A549 (cell line): ENCODE data around the gene NCOA7. TPM values are rescaled to one million over a fixed set of nuclear protein-coding genes. Genes with fewer than 3 reads are reported as not detected.

Experiments
- ATAC-seq, 2 experiments: fragments of 200-7000 bp in 1 of 2; fragments of >200 bp in 1 of 2; cut with Nextera tagmentation in 1 of 2; cut with Tn5 transposase in 1 of 2; 3 replicates each; pipeline versions ENCODE4 v1.8.0 to v1.9.1; 2018 to 2020; ENCODE audit warnings: mild to moderate bottlenecking in 1 of 2, moderate library complexity in 1 of 2
- CTCF ChIA-PET: fragments of 300-600 bp; sonication (Branson Sonifier 250); formaldehyde crosslinking; extraction: SDS; loops from one replicate; lab custom pipeline; 2021; ENCODE audit warnings: antibody characterized with exemption, inconsistent platforms; lab: Yijun Ruan, JAX
- POLR2A ChIA-PET: fragments of 350-600 bp; formaldehyde crosslinking; extraction: SDS; loops from one replicate; lab custom pipeline; 2021; ENCODE audit warnings: antibody characterized with exemption, inconsistent platforms; lab: Yijun Ruan, JAX
- DNase-seq, 2 experiments: peaks; one replicate each; pipeline versions ENCODE4 v3.0.0 to v3.0.0-alpha.2; 2011 to 2016; ENCODE audit warnings: low read depth in 1 of 2, low spot score in 1 of 2
- FAIRE-seq: peaks from 2 replicates; lab custom pipeline; 2011; peaks lifted over from hg19 to GRCh38; lab: Jason Lieb, UNC
- H3K27ac ChIP-seq, 2 experiments: fragments of >200 bp; sonication (Bioruptor Twin); formaldehyde crosslinking; 3 replicates each; pipeline ENCODE4 v1.5.1; 2016 to 2017
- H3K4me1 ChIP-seq: fragments of >200 bp; sonication (Bioruptor Twin); formaldehyde crosslinking; 3 replicates; pipeline ENCODE4 v1.6.1; 2016
- H3K4me2 ChIP-seq: fragments of >200 bp; sonication (Bioruptor Twin); formaldehyde crosslinking; 3 replicates; pipeline ENCODE4 v1.6.1; 2016
- H3K4me3 ChIP-seq: fragments of >200 bp; sonication (Bioruptor Twin); formaldehyde crosslinking; 3 replicates; pipeline ENCODE4 v1.5.1; 2016
- H3K9me3 ChIP-seq: fragments of >200 bp; sonication (Bioruptor Twin); formaldehyde crosslinking; 3 replicates; pipeline ENCODE4 v1.6.1; 2016
- BHLHE40 ChIP-seq: IDR thresholded peaks from 2 replicates; pipeline ENCODE4 v1.6.1; 2012; ENCODE audit warnings: low read depth, low read length, inconsistent platforms
- CBX2 ChIP-seq: fragments of 200-600 bp; sonication (generic); IDR thresholded peaks from 2 replicates; pipeline ENCODE4 v1.6.1; 2016; ENCODE audit warnings: low read depth, mild to moderate bottlenecking, borderline replicate concordance
- CEBPB ChIP-seq, 2 experiments: fragments of >200 bp in 1 of 2; sonication (Bioruptor Twin) in 1 of 2; formaldehyde crosslinking in 1 of 2; IDR thresholded peaks; 2 replicates each; pipeline ENCODE4 v1.6.1; 2012 to 2016
- EHF ChIP-seq: fragments of 250-450 bp; sonication (Bioruptor Pico); IDR thresholded peaks from 2 replicates; pipeline ENCODE4 v1.5.0; 2020; ENCODE audit warnings: mild to moderate bottlenecking
- EP300 ChIP-seq, 2 experiments: fragments of >200 bp; sonication (Bioruptor Twin); formaldehyde crosslinking; IDR thresholded peaks; 2 replicates in 1 of 2; 3 replicates in 1 of 2; pipeline ENCODE4 v1.6.1; 2016 to 2017
- ESRRA ChIP-seq: fragments of 150-350 bp; IDR thresholded peaks from 2 replicates; pipeline ENCODE4 v1.6.1; 2014; ENCODE audit warnings: mild to moderate bottlenecking, low read length, borderline replicate concordance
- FOSB ChIP-seq: fragments of 250-450 bp; sonication (Bioruptor Pico); IDR thresholded peaks from 2 replicates; pipeline ENCODE4 v1.5.0; 2020; ENCODE audit warnings: mild to moderate bottlenecking, moderate library complexity
- FOXS1 ChIP-seq: fragments of 250-450 bp; sonication (Bioruptor Pico); IDR thresholded peaks from 2 replicates; pipeline ENCODE4 v1.5.0; 2020; ENCODE audit warnings: mild to moderate bottlenecking, moderate library complexity
- GATA3 ChIP-seq: IDR thresholded peaks from 2 replicates; pipeline ENCODE4 v1.6.1; 2012; ENCODE audit warnings: borderline replicate concordance
- JUN ChIP-seq, 2 experiments: fragments of >200 bp; sonication (Bioruptor Twin); formaldehyde crosslinking; IDR thresholded peaks; 2 replicates in 1 of 2; 3 replicates in 1 of 2; pipeline ENCODE4 v1.6.1; 2016 to 2017
- JUNB ChIP-seq: fragments of >200 bp; sonication (Bioruptor Twin); formaldehyde crosslinking; IDR thresholded peaks from 2 replicates; pipeline ENCODE4 v1.6.1; 2016
- KDM1A ChIP-seq: fragments of 200-600 bp; sonication (generic); IDR thresholded peaks from 2 replicates; pipeline ENCODE4 v1.6.1; 2016; ENCODE audit warnings: low read depth, mild to moderate bottlenecking
- MYC ChIP-seq: IDR thresholded peaks from 2 replicates; pipeline ENCODE4 v1.6.1; 2012; ENCODE audit warnings: mild to moderate bottlenecking, inconsistent platforms, low read length, improper control_type of control experiment, borderline replicate concordance
- NFE2L2 ChIP-seq: fragments of 150-350 bp; conservative IDR thresholded peaks from 2 replicates; pipeline ENCODE4 v1.6.1; 2014; ENCODE audit warnings: low read length
- POLR2AphosphoS2 ChIP-seq: conservative IDR thresholded peaks from 2 replicates; pipeline ENCODE4 v1.6.1; 2012; ENCODE audit warnings: low read length, improper control_type of control experiment, inconsistent platforms
- RARB ChIP-seq: fragments of 250-450 bp; sonication (Bioruptor Pico); IDR thresholded peaks from 2 replicates; pipeline ENCODE4 v1.8.0; 2021; ENCODE audit warnings: mild to moderate bottlenecking, moderate library complexity
- RFX5 ChIP-seq: fragments of 450-650 bp; IDR thresholded peaks from 2 replicates; pipeline ENCODE4 v1.7.1; 2014; ENCODE audit warnings: antibody characterized with exemption, mild to moderate bottlenecking, moderate library complexity
- RNF2 ChIP-seq: fragments of 200-600 bp; sonication (generic); IDR thresholded peaks from 2 replicates; pipeline ENCODE4 v1.6.1; 2016; ENCODE audit warnings: low read depth, mild to moderate bottlenecking, antibody characterized with exemption, moderate library complexity, borderline replicate concordance
- ZSCAN20 ChIP-seq: fragments of 250-450 bp; sonication (Bioruptor Pico); IDR thresholded peaks from 2 replicates; pipeline ENCODE4 v1.8.0; 2022; ENCODE audit warnings: mild to moderate bottlenecking, moderate library complexity
- WGBS: methylation state at CpG from one replicate; pipeline ENCODE4 v1.1.6; 2017; ENCODE audit errors: missing lambda C conversion rate; 5-methylcytosine and 5-hydroxymethylcytosine counted together
- polyA plus RNA-seq, 4 experiments: library from polyadenylated mRNA; depleted of rRNA in 3 of 4; stranded (reverse); fragments of >200 nt; fragmentation: RNase III in 1 of 4; extraction: RNeasy Plus Mini Kit Qiagen cat#74134 plus additional on column Dnase treatment in 1 of 4; gene quantifications; 2 replicates in 3 of 4; 3 replicates in 1 of 4; pipeline ENCODE4 v1.2.3, GENCODE V29; 2011 to 2017
- TF ChIP-seq, protein P1 (sequence below): fragments of 200-600 bp; sonication (generic); IDR thresholded peaks from 2 replicates; pipeline ENCODE4 v1.6.1; 2016; ENCODE audit warnings: antibody characterized with exemption, mild to moderate bottlenecking, moderate library complexity
- TF ChIP-seq, protein P2 (sequence below): fragments of >200 bp; sonication (Bioruptor Twin); formaldehyde crosslinking; IDR thresholded peaks from 3 replicates; pipeline ENCODE4 v1.6.1; 2016
- TF ChIP-seq, protein P3 (sequence below): fragments of >200 bp; sonication (Bioruptor Twin); formaldehyde crosslinking; IDR thresholded peaks from 2 replicates; pipeline ENCODE4 v1.6.1; 2016
- TF ChIP-seq, protein P4 (sequence below): fragments of 250-450 bp; sonication (Bioruptor Pico); IDR thresholded peaks from 2 replicates; pipeline ENCODE4 v1.5.0; 2020; ENCODE audit warnings: low read depth, mild to moderate bottlenecking, moderate library complexity
- TF ChIP-seq, protein P5 (sequence below): fragments of 150-350 bp; IDR thresholded peaks from 2 replicates; pipeline ENCODE4 v1.6.1; 2014; ENCODE audit warnings: low read depth, mild to moderate bottlenecking, low read length
- TF ChIP-seq, protein P6 (sequence below): IDR thresholded peaks from 2 replicates; pipeline ENCODE4 v1.6.1; 2012; ENCODE audit warnings: low read depth, borderline replicate concordance
- TF ChIP-seq, protein P7 (sequence below): fragments of 250-450 bp; sonication (Bioruptor Pico); IDR thresholded peaks from 2 replicates; pipeline ENCODE4 v1.5.0; 2021; ENCODE audit warnings: mild to moderate bottlenecking, moderate library complexity, borderline replicate concordance

Gene NCOA7
- polyA plus RNA-seq, 2 of the 4 experiments (the other 2 are of a cell fraction), result 66.4 to 195 TPM

DNA sequence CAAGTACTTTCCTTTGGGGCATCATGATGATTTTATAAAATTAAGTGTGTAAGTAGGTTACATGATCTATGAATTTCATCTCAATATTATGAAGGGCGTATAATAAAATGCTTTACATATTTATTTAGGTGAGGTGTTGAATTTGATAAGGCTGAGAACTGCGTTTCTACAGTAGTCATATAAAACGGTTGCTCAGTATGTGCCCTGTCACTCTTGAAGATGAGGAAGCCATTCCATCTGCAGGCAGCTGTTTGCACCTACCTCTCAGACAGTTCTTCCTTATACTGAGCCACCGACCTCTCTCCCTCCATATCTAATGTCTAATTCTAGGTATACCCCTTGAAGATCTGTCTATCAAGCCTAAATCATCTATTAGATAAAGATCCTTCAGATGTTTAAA, 16.1 kb downstream of the NCOA7 start:
- ChIA-PET POLR2A (no interaction called here), CTCF (interaction anchor here (1.2 to 1.4 kb wide), 2 partner anchors 16 to 146 kb away, joined by 3 to 6 read pairs; partner anchors contain the start of gene NCOA7)
- FAIRE-seq, result no peak

DNA sequence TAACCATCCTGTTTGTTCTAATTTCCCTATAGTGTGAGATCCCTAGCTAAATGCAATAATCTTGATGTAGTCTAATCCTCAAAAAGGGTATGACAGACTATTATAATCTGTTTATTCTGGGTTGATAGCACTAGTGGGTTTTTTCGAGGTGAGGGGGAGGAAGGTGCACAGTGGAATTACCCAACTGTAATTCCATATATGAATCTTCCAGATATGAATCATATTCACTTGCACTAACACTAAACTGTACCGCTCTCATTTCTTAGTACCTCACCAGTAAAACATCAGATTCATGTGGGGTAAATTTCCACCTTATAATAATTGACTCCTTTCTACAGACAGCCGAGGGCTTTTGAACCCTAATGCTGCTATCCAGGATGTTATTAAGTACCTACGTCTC, 16.5 kb downstream of the NCOA7 start:
- H3K4me3 ChIP-seq, result no peak overlapping the region
- no peak for FAIRE-seq
- no peak overlapping the region for H3K4me2 ChIP-seq
- WGBS, result 93% methylated on average over 4 of the region's 4 CpGs
- ATAC-seq, result no peak
- no peak for TF ChIP-seq FOSB
- no peak for TF ChIP-seq ESRRA
- no peak for TF ChIP-seq GATA3
- no peak for TF ChIP-seq RFX5
- TF ChIP-seq POLR2AphosphoS2, result no peak
- TF ChIP-seq JUN (IDR thresholded peaks at IDR 0.05), result no peak
- TF ChIP-seq BHLHE40, result no peak
- TF ChIP-seq MYC, result no peak
- TF ChIP-seq, protein P1, sequence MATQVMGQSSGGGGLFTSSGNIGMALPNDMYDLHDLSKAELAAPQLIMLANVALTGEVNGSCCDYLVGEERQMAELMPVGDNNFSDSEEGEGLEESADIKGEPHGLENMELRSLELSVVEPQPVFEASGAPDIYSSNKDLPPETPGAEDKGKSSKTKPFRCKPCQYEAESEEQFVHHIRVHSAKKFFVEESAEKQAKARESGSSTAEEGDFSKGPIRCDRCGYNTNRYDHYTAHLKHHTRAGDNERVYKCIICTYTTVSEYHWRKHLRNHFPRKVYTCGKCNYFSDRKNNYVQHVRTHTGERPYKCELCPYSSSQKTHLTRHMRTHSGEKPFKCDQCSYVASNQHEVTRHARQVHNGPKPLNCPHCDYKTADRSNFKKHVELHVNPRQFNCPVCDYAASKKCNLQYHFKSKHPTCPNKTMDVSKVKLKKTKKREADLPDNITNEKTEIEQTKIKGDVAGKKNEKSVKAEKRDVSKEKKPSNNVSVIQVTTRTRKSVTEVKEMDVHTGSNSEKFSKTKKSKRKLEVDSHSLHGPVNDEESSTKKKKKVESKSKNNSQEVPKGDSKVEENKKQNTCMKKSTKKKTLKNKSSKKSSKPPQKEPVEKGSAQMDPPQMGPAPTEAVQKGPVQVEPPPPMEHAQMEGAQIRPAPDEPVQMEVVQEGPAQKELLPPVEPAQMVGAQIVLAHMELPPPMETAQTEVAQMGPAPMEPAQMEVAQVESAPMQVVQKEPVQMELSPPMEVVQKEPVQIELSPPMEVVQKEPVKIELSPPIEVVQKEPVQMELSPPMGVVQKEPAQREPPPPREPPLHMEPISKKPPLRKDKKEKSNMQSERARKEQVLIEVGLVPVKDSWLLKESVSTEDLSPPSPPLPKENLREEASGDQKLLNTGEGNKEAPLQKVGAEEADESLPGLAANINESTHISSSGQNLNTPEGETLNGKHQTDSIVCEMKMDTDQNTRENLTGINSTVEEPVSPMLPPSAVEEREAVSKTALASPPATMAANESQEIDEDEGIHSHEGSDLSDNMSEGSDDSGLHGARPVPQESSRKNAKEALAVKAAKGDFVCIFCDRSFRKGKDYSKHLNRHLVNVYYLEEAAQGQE, result no peak
- TF ChIP-seq RARB, result no peak
- no peak for TF ChIP-seq NFE2L2
- TF ChIP-seq EHF (CRISPR knock-in tag), result no peak
- TF ChIP-seq, all 56 proteins: peak for 0
- H3K4me1 ChIP-seq, result peaks cover 30% of the 10 kb centered on the region
- H3K9me3 ChIP-seq, result no peaks in the 10 kb centered on the region
- ChIA-PET POLR2A (no interaction called here), CTCF (interaction anchor here (1.2 to 1.4 kb wide), 2 partner anchors 17 to 145 kb away, joined by 3 to 6 read pairs; partner anchors contain the start of gene NCOA7)
- H3K27ac ChIP-seq, result no peak overlapping the region
- DNase-seq, result no peak

More for the DNA sequence above, 16.1 kb downstream of the NCOA7 start:
- H3K27ac ChIP-seq, result no peak overlapping the region
- WGBS, result 87% methylated on average over 4 of the region's 4 CpGs
- peaks cover 25% of the 10 kb centered on the region for H3K4me1 ChIP-seq
- TF ChIP-seq JUN (IDR thresholded peaks at IDR 0.05) (no peak), KDM1A (no peak), GATA3 (no peak), CEBPB (IDR thresholded peaks at IDR 0.05) (no peak), CBX2 (no peak), MYC (no peak), FOXS1 (CRISPR knock-in tag) (no peak), EP300 (IDR thresholded peaks at IDR 0.05) (no peak), ZSCAN20 (CRISPR knock-in tag) (no peak), JUNB (no peak), RNF2 (no peak)
- TF ChIP-seq, protein P2, sequence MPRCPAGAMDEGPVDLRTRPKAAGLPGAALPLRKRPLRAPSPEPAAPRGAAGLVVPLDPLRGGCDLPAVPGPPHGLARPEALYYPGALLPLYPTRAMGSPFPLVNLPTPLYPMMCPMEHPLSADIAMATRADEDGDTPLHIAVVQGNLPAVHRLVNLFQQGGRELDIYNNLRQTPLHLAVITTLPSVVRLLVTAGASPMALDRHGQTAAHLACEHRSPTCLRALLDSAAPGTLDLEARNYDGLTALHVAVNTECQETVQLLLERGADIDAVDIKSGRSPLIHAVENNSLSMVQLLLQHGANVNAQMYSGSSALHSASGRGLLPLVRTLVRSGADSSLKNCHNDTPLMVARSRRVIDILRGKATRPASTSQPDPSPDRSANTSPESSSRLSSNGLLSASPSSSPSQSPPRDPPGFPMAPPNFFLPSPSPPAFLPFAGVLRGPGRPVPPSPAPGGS, result no peak
- TF ChIP-seq, protein P3, sequence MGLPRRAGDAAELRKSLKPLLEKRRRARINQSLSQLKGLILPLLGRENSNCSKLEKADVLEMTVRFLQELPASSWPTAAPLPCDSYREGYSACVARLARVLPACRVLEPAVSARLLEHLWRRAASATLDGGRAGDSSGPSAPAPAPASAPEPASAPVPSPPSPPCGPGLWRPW, result no peak
- TF ChIP-seq, protein P4, sequence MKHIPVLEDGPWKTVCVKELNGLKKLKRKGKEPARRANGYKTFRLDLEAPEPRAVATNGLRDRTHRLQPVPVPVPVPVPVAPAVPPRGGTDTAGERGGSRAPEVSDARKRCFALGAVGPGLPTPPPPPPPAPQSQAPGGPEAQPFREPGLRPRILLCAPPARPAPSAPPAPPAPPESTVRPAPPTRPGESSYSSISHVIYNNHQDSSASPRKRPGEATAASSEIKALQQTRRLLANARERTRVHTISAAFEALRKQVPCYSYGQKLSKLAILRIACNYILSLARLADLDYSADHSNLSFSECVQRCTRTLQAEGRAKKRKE (CRISPR knock-in tag), result no peak
- TF ChIP-seq, protein P5, sequence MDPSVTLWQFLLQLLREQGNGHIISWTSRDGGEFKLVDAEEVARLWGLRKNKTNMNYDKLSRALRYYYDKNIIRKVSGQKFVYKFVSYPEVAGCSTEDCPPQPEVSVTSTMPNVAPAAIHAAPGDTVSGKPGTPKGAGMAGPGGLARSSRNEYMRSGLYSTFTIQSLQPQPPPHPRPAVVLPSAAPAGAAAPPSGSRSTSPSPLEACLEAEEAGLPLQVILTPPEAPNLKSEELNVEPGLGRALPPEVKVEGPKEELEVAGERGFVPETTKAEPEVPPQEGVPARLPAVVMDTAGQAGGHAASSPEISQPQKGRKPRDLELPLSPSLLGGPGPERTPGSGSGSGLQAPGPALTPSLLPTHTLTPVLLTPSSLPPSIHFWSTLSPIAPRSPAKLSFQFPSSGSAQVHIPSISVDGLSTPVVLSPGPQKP, result no peak
- TF ChIP-seq, protein P6, sequence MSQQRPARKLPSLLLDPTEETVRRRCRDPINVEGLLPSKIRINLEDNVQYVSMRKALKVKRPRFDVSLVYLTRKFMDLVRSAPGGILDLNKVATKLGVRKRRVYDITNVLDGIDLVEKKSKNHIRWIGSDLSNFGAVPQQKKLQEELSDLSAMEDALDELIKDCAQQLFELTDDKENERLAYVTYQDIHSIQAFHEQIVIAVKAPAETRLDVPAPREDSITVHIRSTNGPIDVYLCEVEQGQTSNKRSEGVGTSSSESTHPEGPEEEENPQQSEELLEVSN, result no peak
- TF ChIP-seq, protein P7, sequence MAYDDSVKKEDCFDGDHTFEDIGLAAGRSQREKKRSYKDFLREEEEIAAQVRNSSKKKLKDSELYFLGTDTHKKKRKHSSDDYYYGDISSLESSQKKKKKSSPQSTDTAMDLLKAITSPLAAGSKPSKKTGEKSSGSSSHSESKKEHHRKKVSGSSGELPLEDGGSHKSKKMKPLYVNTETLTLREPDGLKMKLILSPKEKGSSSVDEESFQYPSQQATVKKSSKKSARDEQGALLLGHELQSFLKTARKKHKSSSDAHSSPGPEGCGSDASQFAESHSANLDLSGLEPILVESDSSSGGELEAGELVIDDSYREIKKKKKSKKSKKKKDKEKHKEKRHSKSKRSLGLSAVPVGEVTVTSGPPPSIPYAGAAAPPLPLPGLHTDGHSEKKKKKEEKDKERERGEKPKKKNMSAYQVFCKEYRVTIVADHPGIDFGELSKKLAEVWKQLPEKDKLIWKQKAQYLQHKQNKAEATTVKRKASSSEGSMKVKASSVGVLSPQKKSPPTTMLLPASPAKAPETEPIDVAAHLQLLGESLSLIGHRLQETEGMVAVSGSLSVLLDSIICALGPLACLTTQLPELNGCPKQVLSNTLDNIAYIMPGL (CRISPR knock-in tag), result no peak
- TF ChIP-seq, all 56 proteins: peak for 0
- Histone ChIP-seq H3K9me3 (no peaks in the 10 kb centered on the region), H3K4me3 (no peak overlapping the region), H3K4me2 (no peak overlapping the region)
- ATAC-seq, result no peak
- DNase-seq, result no peak
